ENCODE measurements around the gene CDKN2AIP. TPM values are rescaled to one million over a fixed set of nuclear protein-coding genes. Genes with fewer than 3 reads are reported as not detected.

Gene CDKN2AIP
- total RNA-seq, 4 donors from 2014 or later = 14.0 to 25.6 (median 17.2) TPM

GRCh38 chr4:183438458-183439113, 5.8 kb upstream of the CDKN2AIP start:
- Histone ChIP-seq H3K4me1 (peaks cover 20% of the 10 kb centered on the region), H3K27me3 (no peaks in the 10 kb centered on the region), H3K4me3 (no peak overlapping the region), H3K9me3 (no peaks in the 10 kb centered on the region), H3K27ac (peak overlapping the region; percentile 61), H3K36me3 (no peaks in the 10 kb centered on the region)
- no peak for DNase-seq (ENCODE audit: low spot score in 2 of 2)
- no peak for TF ChIP-seq EP300 (IDR thresholded peaks at IDR 0.05)
- TF ChIP-seq POLR2A (IDR thresholded peaks at IDR 0.05) = no peak
- TF ChIP-seq CTCF (IDR thresholded peaks at IDR 0.05) = no peak
- TF ChIP-seq POLR2AphosphoS5 (IDR thresholded peaks at IDR 0.05) = no peak
- 54% methylated on average over 7 of the region's 7 CpGs for WGBS

GRCh38 chr4:183441276-183441675, 3.2 kb upstream of the CDKN2AIP start:
- no peak overlapping the region for H3K4me3 ChIP-seq
- H3K9me3 ChIP-seq = no peaks in the 10 kb centered on the region
- no peak for DNase-seq (ENCODE audit: low spot score in 2 of 2)
- no peak overlapping the region for H3K27ac ChIP-seq
- peaks cover 4% of the 10 kb centered on the region for H3K36me3 ChIP-seq
- TF ChIP-seq EP300 (IDR thresholded peaks at IDR 0.05) = no peak
- TF ChIP-seq POLR2AphosphoS5 (IDR thresholded peaks at IDR 0.05) = no peak
- no peak for TF ChIP-seq POLR2A (IDR thresholded peaks at IDR 0.05)
- TF ChIP-seq CTCF (IDR thresholded peaks at IDR 0.05) = no peak
- no peaks in the 10 kb centered on the region for H3K27me3 ChIP-seq
- peaks cover 33% of the 10 kb centered on the region for H3K4me1 ChIP-seq
- WGBS = 55% methylated on average over 1 of the region's 1 CpG

- TF ChIP-seq CTCF (IDR thresholded peaks at IDR 0.05) (no peak), POLR2AphosphoS5 (IDR thresholded peaks at IDR 0.05) (peak in 1 of 3 donors; percentile 17), EP300 (IDR thresholded peaks at IDR 0.05) (no peak), POLR2A (IDR thresholded peaks at IDR 0.05) (no peak)
- peaks cover 28% of the 10 kb centered on the region for H3K36me3 ChIP-seq
- no peaks in the 10 kb centered on the region for H3K9me3 ChIP-seq
- WGBS = under 1% methylated on average over 30 of the region's 30 CpGs
- H3K4me3 ChIP-seq = peak overlapping the region; percentile 90
- peak in 1 of 2 donors; percentile 83 for DNase-seq (ENCODE audit: low spot score in 2 of 2)
- H3K4me1 ChIP-seq = peaks cover 54% of the 10 kb centered on the region
- H3K27me3 ChIP-seq = no peaks in the 10 kb centered on the region
- peak overlapping the region; percentile 100 for H3K27ac ChIP-seq
Measured at GRCh38 chr4:183443655-183444213, 702 bp upstream of the CDKN2AIP start.

- 4% methylated on average over 4 of the region's 26 CpGs for WGBS
- Histone ChIP-seq H3K36me3 (peaks cover 41% of the 10 kb centered on the region), H3K27ac (peak overlapping the region; percentile 100), H3K4me1 (peaks cover 58% of the 10 kb centered on the region), H3K4me3 (peak overlapping the region; percentile 90), H3K27me3 (no peaks in the 10 kb centered on the region), H3K9me3 (no peaks in the 10 kb centered on the region)
- DNase-seq (ENCODE audit: low spot score in 2 of 2) = peak; percentile 75 to 83
- TF ChIP-seq POLR2A (IDR thresholded peaks at IDR 0.05) (no peak), CTCF (IDR thresholded peaks at IDR 0.05) (no peak)
Measured at GRCh38 chr4:183445097-183445428, 627 bp downstream of the CDKN2AIP start.

GRCh38 chr4:183447646-183448045, 3.2 kb downstream of the CDKN2AIP start:
- H3K4me3 ChIP-seq = no peak overlapping the region
- H3K9me3 ChIP-seq = no peaks in the 10 kb centered on the region
- DNase-seq (ENCODE audit: low spot score in 2 of 2) = no peak
- H3K4me1 ChIP-seq = peaks cover 47% of the 10 kb centered on the region
- H3K27me3 ChIP-seq = no peaks in the 10 kb centered on the region
- 86% methylated on average over 5 of the region's 5 CpGs for WGBS
- TF ChIP-seq POLR2AphosphoS5 (IDR thresholded peaks at IDR 0.05) = no peak
- TF ChIP-seq CTCF (IDR thresholded peaks at IDR 0.05) = no peak
- no peak for TF ChIP-seq POLR2A (IDR thresholded peaks at IDR 0.05)
- H3K36me3 ChIP-seq = peaks cover 60% of the 10 kb centered on the region
- H3K27ac ChIP-seq = no peak overlapping the region
